ENCODE data around the gene TMBIM4.
"Not testable (repeated sequence)": the region's sequence is repeated elsewhere in the genome, so short reads cannot be mapped to it uniquely, and the experiment has no call there.

The TMBIM4 gene, protein sequence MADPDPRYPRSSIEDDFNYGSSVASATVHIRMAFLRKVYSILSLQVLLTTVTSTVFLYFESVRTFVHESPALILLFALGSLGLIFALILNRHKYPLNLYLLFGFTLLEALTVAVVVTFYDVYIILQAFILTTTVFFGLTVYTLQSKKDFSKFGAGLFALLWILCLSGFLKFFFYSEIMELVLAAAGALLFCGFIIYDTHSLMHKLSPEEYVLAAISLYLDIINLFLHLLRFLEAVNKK

DNA sequence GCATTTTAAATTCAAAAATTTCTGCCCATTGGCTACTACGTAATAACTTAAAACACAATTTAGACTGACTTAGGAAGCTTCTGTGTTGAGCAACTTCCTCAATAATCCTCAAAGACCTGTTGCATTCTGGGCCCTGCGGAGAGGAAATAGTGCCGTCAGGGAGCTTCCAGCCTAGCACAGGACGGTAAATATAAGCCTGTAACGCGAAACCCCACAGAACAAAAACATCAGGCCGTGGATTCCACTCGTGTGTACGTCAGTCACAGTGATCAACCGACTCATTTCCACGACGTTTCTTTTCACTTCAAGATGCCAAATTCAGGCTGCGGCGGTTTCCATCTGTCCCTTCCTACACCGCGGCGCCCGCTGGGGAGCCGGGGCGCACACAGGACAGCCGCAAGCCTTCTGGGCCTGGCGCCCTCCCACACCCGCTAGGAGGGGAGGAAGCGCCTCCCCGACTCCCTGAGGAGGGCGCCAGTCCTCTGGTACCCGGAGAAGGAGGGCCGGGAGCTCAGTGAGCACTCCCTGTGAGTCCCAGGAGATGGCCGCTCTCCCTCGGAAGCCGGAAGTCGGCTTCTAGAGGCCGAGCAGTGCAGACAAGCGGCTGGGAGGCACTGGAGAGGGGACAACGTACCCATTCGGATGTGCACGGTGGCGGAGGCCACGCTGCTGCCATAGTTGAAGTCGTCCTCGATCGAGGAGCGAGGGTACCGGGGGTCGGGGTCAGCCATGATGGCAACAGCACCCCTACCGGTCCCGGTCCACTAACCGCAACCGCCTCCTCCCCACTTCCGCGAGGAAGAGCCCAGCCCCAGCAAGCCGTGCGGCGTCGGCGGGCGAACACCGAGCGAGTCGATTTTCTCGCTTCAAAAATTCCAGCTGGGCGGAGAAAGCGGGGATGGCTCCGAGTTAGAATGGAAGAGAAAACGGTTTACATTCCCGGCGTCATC, at the start of gene TMBIM4:
TMBIM4 (minus strand) TSS at position 776 of the 950 bp plus-strand sequence; CDS start at position 731, 45 bp downstream.
- peak; percentile 91 for DNase-seq

DNA sequence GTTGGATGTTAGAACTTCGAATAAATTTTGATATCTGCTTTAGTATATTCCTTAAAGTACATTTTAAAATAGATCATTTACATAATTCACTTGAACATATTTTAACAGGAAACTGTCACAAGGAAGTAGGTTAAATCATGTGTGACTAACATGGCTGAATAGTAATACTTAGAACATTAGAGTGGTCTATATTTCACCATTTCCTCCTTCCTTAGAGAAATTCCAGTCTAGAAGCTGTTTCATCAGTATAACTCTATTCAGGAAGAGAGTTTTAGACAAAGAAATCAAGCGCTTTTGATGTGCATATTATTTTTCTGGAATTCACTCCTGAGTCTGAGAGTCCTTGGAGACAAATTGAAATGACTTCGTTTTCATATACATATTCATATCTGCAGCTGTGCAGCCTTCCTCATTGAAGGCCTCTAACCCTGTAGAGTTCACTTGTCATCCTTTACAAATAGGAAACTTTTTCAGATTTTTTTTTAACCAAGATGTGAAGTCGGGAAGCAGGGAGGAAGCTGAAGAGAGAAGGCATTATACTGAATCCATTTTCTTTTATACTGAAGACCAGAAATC, 47.6 kb upstream of the TMBIM4 start:
- no peak for DNase-seq

DNA sequence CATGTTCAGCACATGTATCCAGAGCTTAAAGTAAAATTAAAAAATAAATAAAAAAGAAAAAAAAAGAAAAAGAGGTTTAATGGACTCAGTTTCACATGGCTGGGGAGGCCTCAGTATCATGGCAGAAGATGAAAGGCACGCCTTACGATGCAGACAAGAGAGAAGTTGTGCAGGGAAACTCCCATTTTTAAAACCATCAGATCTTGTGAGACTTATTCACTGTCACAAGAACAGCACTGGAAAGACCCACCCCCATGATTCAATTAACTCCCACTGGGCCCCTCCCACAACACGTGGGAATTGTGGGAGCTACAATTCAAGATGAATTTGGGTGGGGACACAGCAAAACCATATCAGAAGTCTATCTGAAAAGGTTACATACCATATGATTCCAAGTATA, 43.2 kb upstream of the TMBIM4 start:
- DNase-seq, result not testable (repeated sequence)

DNA sequence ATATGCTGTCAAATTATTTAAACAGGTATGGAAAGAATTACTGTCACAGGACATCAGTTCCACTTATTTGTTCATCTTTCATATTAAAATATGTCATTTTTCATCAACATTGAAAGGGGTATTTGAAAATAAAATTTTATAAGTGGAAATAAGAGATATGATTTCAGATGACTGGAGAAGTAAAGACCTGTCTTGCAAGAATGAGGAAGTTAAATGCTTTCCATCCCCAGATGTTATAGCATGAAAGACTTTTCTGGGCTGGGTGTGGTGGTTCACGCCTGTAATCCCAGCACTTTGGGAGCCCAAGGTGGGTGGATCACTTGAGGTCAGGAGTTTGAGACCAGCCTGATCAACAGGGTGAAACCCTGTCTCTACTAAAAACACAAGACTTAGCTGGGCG, 41.8 kb upstream of the TMBIM4 start:
- not testable (repeated sequence) for DNase-seq

DNA sequence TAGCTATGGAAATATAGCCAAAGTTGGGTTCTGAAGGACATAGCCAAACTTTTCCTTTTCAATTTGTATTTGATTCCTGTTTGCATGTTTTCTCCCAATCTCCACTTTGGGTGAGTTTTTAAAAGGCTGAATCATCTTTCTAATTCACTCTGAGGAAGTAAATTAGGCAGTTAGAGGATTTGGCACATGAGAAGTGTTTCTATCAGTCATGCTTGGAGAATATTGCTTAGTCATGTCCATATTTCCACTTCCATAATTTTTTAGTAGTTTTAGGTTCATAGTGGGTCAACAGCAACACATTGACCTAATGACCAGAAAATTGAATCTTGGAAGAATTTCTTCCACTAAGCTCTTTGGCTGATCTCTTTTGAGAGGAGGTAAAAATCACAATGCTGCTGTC, 41.0 kb upstream of the TMBIM4 start:
- DNase-seq, result no peak

DNA sequence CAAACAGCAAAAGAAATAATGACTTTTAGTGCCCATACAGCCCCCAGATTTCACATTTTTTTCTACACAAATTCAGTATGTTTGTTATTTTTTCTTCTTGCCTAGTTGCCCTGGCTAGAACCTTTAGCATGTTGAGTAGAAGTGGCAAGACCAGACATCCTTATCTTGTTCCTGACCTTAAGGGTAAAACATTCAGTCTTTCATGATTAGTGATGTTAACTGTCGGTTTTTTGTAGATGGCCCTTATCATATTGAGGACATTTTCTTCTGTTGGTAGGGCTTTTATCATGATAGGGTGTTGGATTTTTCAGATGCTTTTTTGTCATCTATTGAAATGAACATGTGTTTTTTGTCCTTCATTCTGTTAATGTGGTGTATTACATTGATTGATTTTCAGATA, 36.3 kb upstream of the TMBIM4 start:
- DNase-seq, result no peak

DNA sequence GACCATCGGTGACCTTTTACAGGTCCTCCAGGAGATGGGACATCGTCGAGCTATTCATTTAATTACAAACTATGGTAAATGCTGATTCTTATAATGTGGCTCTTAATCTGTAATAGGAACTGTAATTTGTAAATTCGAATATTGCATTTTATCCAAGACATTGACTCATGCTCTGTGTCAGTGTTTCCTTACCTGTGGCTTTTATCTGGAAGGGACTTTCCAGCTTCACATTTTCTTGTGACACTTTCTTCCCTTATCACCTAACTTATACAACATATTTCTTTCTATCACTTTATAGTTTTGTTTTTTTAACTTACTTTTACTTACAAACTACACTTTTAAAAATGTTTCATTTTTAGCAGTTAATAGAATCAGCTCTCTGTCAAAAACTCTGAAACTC, 34.0 kb upstream of the TMBIM4 start:
- DNase-seq, result no peak

DNA sequence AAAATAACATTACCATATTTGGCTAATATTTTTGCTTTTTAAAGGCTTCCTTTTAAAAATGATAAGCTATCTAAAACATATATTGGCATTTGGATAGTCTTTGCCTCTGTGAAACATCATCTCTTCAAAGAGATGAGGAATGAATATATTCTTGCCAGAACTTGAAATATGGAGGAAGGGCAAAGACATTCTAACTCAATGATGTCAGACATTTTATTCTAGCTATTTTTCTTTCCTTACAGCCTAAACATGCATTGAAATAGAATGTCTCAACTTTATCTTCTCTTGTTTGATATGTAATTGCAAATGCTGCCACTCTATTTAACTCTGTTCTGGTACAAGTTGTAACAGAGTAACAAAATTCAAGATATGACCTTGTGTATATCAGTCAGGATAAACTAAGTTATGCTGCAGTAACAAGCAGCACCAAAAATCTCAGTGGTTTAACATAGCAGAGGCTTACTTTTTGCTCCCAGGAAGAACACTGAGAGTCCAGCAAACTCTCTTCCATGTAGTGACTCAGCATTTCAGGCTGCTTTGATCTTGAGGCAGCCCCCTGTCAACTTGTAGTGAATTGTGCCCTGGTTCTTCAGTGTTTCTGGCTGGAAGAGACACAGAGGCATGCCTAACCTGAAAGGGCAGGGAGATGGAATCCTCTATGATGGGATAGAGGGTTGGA, 30.2 kb upstream of the TMBIM4 start:
- DNase-seq, result no peak

DNA sequence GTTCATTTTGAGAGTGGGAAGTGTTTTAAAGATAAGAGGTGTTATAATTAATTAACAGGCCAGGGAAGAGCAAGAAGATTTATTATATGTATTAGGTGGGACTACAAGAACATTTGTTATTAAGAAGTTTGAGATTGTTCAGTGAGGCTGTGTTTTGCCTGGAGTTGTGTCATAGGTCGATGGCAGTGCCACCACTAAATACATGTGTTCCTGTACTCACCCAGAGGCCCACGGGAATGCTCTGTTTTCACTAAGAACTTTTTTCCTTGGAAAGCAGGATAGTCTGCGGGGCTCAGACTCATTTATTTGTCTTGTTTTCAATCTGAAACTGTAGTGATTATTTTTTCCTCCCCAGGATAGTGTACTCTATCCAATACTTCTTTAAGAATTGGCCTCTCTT, 29.3 kb upstream of the TMBIM4 start:
- no peak for DNase-seq

DNA sequence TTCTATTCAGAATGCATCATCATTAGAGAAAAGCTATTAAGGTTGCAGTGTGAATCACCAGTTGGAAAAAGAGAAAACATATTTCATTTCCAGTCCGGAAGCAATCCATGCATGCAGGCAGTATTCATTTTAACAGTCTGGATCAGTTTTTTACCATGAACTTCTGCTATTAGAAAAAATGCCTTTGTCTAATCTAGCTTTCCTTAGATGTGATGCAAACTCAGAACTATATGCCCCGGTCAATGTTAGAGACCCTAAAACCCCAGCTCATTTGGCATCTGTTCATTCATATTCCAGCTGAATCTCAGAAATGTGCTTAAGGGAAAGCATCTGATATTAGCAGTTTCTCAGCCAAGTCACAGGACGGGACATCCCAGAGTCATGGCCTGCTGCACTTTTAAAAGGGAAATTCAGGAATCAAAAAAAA, 27.7 kb upstream of the TMBIM4 start:
- DNase-seq, result no peak

DNA sequence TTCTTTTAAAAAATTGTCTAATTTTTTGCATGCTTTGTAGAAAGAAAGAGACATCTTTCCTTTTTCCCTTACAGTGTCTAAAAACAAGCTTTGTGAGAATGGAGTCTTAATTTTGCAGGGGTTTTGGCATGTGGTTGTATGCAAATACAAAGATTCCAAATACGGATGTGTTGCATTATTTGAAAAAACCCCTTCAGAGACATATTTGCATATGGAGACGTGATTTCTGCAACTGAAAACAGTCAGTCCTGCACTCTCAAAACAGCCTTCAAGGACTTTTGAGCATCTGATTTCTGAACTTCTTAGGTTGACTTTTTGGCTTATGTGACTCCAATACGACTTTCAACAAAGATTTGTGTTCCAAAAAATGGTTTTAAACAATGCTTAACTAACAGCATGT, 27.0 kb upstream of the TMBIM4 start:
- no peak for DNase-seq

DNA sequence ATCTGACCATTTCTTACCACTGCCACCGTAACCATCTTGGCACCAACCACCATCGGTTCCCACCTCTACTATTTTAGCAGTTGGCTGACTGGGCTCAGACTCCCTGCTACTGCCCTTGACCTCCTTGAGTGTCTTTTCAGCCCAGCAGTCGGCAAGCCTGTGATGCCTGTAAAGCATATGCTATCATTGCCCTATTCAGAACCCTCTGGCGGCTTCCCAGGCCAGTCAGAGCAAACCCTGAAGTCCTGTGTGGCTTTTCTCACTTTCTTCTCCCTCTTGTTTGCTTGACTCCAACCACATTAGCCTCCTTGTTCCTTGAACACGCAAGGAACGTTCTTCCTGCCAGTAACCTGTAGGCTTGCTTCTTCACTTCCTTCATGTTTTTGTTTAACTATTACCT, 25.4 kb upstream of the TMBIM4 start:
- DNase-seq, result no peak

DNA sequence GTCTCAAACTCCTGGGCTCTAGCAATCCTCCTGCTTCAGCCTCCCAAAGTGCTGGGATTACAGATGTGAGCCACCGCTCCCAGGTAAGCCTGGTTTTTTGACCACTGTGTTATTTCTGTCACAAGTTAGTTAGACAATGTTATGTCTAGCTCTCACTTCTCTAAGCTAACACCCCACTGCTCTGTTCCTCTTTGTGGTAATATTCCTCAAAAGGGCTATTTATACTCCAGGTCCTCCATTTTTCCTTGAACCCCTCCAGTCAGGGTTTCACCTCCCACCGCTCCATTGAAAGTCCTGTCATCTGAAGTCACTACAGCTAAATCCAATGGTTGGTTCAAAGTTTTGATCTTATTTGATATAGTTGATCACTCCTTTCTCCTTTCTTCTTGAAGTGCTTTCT, 24.3 kb upstream of the TMBIM4 start:
- no peak for DNase-seq

DNA sequence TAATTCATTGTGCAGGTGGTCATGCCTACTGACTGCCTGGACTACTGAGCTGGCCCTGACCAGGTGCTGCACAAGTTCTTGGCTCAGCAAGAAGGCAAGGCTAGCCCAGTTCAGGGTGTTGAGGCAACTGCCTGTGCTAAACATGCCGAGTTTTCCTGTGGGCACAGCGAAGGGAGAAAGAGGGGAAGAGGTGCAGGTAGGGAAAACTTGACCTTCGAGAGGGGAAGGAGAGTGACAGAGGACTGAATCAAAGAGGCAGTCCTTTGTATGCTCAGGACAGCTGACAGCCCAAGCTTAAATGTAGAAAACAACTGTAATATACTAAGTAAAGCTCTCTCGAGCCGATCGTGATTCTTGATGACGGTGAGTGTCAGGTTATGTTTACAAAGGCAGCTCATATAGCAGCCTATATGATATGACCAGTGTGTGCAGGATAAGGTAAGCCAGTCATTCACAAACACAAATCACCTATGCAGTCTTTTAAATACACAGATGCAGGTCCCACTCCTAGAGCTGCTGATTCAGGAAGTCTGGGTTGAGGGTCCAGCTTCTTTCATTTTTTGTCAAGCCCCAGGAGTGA, 21.8 kb upstream of the TMBIM4 start:
- DNase-seq, result no peak

DNA sequence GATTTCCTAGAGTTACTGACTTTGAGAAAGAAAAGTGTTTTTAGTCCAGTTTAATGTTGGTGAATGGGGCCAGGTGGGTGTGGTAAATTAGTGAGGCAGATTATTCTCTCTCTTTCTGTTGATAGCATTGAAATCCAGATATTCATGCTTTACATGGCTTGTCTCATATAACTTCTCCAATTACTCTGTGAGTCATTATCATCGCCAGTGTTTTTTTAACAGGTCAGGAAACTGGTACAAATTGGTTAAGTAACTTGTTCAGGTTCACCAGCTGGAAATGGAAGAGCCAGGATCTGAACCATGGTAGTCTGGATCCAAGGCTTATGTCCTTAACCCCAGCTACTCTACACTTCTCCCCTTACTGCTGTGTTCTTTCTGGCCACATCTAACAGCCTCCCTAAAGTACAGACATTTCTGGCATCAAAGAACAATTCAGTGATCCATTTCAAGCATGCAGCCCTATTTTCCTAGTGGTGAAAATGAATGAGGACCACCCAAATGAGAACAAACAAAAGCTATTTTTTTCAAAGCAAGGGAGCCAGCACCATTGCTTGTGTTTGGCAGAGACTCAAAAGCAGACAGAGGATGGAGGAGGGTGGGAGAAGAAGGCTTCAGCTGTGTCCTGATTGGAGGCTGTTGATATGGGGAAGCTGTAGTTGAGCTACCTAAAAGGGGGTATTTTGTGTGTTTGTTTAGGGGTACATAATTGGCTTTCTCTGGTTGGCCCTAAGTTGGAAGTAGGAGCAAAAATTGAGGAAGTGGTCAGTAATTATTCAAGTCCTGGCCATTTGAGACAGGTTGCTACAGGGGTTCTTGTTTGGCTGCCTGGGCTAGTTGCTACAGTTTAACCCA, 20.9 kb upstream of the TMBIM4 start:
- no peak for DNase-seq

DNA sequence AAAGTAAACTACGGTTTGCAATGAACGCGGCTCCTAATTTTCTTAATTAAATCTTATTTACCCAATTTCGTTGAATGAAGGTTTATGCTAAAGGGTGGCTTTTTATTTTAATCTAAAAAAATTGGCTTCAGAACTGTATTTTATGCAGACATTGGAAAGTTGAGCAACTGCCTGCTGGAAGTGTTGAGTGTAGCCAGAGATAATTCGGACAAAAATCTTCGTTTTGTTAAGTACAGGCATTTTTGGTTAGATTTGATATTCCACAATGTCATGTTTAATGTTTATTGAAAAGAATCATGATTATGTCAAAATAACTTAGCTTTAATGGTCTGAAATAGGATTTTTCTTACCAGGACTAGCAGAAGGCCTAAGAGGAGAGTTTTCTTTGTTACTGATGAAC, 20.1 kb upstream of the TMBIM4 start:
- no peak for DNase-seq

DNA sequence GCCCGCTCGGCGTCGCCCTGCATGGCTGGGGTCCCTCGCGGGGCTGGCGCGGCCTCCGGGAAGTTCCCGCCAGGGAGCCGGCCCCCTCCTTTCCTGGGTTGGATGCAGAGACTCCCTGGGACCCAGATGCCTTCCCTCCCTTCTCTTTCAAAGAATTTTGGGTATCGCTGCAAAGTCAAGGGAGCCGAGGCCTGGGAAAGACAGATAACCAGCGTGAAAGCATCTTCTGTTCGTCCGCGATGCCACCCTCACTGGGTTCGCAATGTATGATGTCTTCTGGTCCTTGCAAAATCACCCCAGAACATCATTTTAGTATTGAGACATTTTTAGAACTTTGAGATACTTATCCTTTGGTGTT, 19.7 kb upstream of the TMBIM4 start:
- DNase-seq, result no peak

DNA sequence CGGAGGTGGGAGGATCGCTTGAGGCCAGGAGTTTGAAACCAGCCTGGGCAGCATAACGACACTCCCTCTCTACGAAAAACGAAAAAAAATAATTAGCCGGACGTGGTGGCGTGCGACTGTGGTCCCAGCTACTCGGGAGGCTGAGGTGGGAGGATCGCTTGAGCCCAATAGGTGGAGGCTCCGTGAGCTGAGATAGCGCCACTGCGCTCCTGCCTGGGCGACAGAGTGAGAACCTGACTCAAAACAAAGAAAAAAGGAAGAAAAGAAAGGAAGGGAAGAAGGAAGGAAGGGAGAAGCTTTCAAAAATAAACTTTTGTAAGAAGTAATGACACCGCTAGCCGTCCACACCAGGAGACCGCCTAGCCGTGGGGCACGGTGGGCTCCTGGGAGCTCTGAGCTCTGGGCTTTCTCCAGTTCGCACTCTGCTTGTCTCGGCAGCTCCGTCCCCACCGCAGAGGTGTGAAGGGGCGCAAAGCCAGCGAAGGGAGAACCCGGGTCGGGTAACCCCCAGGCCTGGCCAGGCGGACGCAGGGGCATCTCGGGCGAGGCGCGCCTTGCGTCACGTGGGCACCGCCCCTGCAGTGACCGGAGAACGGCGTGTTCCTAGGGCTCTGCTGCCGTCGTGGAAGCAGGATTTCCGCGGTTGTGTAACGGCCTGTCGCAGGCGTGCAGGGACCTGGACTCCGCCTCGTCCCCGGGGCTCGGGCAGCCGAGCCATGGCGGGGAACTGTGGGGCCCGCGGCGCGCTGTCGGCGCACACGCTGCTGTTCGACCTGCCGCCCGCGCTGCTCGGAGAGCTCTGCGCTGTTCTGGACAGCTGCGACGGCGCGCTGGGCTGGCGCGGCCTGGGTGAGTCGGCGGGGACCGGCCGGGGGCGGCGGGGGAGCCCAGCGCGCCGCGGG, 19.0 kb upstream of the TMBIM4 start, which contains the start of gene IRAK3:
IRAK3 (plus strand) TSS at position 631 of the 902 bp plus-strand sequence; CDS start at position 717, 86 bp downstream.
- DNase-seq, result peak; percentile 12

DNA sequence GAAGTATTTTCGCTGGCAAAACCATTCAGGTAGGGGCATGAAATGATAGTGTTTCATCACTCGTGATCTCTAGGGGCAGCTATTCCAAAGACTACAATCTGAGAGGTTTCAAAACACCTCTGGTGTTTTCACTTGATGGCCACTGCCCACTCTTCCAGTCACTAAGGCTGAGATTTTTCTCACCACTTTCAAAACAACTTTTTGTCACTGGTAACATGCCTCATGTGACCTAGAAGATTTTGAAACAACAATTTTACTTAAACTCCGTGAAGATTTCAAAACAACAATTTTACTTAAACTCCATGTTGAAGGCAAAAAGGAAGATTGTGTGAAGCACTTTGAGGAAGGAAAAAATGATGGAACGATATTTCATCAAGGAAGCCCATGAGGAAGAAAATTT, 18.0 kb upstream of the TMBIM4 start:
- DNase-seq, result no peak

DNA sequence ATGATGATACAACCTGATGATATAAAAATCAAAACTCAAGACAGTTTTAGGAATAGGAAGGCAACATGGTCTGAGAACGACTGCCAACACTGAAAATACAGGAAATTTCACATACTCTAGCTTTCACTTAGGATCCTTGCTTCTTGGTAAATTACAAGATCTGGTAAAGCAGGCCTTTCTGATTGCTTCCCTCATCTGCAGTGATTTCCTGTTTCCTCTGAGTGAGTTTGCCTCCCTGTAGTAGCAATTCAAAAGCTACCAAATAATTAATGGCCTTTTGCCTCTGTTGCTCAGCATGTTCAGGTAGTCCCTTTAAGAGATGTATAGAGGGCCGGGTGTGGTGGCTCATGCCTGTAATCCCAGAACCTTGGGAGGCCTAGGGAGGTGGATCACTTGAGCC, 17.2 kb upstream of the TMBIM4 start:
- no peak for DNase-seq

DNA sequence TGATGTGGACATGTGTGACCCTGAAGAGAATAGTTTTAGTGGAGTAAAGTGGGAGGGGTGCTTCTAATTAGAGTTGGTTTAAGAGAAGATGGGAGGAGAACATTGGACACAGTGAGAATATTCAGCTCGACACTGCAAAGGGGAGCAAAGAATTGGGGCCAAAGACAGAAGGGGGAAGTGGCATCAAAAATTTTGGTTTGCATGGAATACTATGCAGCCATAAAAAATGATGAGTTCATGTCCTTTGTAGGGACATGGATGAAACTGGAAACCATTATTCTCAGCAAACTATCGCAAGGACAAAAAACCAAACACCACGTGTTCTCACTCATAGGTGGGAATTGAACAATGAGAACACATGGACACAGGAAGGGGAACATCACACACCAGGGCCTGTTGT, 15.0 kb upstream of the TMBIM4 start:
- not testable (repeated sequence) for DNase-seq

All from NCI-H2171 (cell line).